Measurements from ENCODE around the gene ZNF165.
A peak's percentile ranks its signal among the peaks of the same experiment; 100 is the strongest.

ZNF165 gene

GRCh38 chr6:28135393-28135792 is 55.0 kb downstream of the ZNF165 start:
- H3K36me3 ChIP-seq (ENCODE audit: insufficient read depth, insufficient read length, low read length), result peaks cover 22% of the 10 kb centered on the region
- no peaks in the 10 kb centered on the region for H3K4me1 ChIP-seq (ENCODE audit: insufficient read depth, insufficient read length)
- H3K9ac ChIP-seq (ENCODE audit: insufficient read length, low read depth), result peak overlapping the region; percentile 5
- H3K4me3 ChIP-seq (ENCODE audit: insufficient read length, low read depth), result no peak overlapping the region
- DNase-seq (ENCODE audit: low read depth, low spot score), result no peak
- peaks cover 9% of the 10 kb centered on the region for H3K27me3 ChIP-seq (ENCODE audit: insufficient read depth, insufficient read length)
- H3K9me3 ChIP-seq (ENCODE audit: insufficient read depth, low read length), result no peaks in the 10 kb centered on the region
- no peak for TF ChIP-seq YY1 (IDR thresholded peaks at IDR 0.05; ENCODE audit: insufficient read depth, insufficient read length)
- no peak for TF ChIP-seq ZNF274 (IDR thresholded peaks at IDR 0.05; ENCODE audit: low read depth, low read length)
- TF ChIP-seq SUZ12 (IDR thresholded peaks at IDR 0.05; ENCODE audit: extremely low read depth, insufficient read depth, insufficient read length), result no peak

- peaks cover 17% of the 10 kb centered on the region for H3K36me3 ChIP-seq (ENCODE audit: insufficient read depth, insufficient read length, low read length)
- DNase-seq (ENCODE audit: low read depth, low spot score), result peak; percentile 80
- no peaks in the 10 kb centered on the region for H3K9me3 ChIP-seq (ENCODE audit: insufficient read depth, low read length)
- H3K27me3 ChIP-seq (ENCODE audit: insufficient read depth, insufficient read length), result peaks cover 20% of the 10 kb centered on the region
- peak overlapping the region; percentile 77 for H3K9ac ChIP-seq (ENCODE audit: insufficient read length, low read depth)
- no peak for TF ChIP-seq SUZ12 (IDR thresholded peaks at IDR 0.05; ENCODE audit: extremely low read depth, insufficient read depth, insufficient read length)
- no peak for TF ChIP-seq ZNF274 (IDR thresholded peaks at IDR 0.05; ENCODE audit: low read depth, low read length)
- no peak for TF ChIP-seq YY1 (IDR thresholded peaks at IDR 0.05; ENCODE audit: insufficient read depth, insufficient read length)
- peak overlapping the region; percentile 70 for H3K4me3 ChIP-seq (ENCODE audit: insufficient read length, low read depth)
- no peaks in the 10 kb centered on the region for H3K4me1 ChIP-seq (ENCODE audit: insufficient read depth, insufficient read length)
These were observed 56.5 kb downstream of the ZNF165 start for GRCh38 chr6:28136585-28137504.

GRCh38 chr6:28137505-28137981 is 57.2 kb downstream of the ZNF165 start:
- Histone ChIP-seq H3K9ac (ENCODE audit: insufficient read length, low read depth) (peak overlapping the region; percentile 77), H3K4me1 (ENCODE audit: insufficient read depth, insufficient read length) (no peaks in the 10 kb centered on the region), H3K4me3 (ENCODE audit: insufficient read length, low read depth) (peak overlapping the region; percentile 70), H3K27me3 (ENCODE audit: insufficient read depth, insufficient read length) (peaks cover 20% of the 10 kb centered on the region), H3K9me3 (ENCODE audit: insufficient read depth, low read length) (no peaks in the 10 kb centered on the region), H3K36me3 (ENCODE audit: insufficient read depth, insufficient read length, low read length) (peaks cover 12% of the 10 kb centered on the region)
- TF ChIP-seq ZNF274 (IDR thresholded peaks at IDR 0.05; ENCODE audit: low read depth, low read length) (no peak), SUZ12 (IDR thresholded peaks at IDR 0.05; ENCODE audit: extremely low read depth, insufficient read depth, insufficient read length) (no peak), YY1 (IDR thresholded peaks at IDR 0.05; ENCODE audit: insufficient read depth, insufficient read length) (no peak)
- DNase-seq (ENCODE audit: low read depth, low spot score), result no peak
